SU-DHL-6 (cell line): ENCODE measurements around the gene DNM1L.

ENCODE experiments used
- EZH2phosphoT487 ChIP-seq: fragments of 200-600 bp; sonication (generic), shearing (Covaris generic); conservative IDR thresholded peaks from 2 replicates; pipeline ENCODE4 v1.6.1; 2018; ENCODE audit warnings: mild to moderate bottlenecking, antibody characterized with exemption, low read length, moderate library complexity, mixed read lengths
- TF ChIP-seq, protein P1 (sequence below): fragments of 200-600 bp; sonication (generic); IDR thresholded peaks from one replicate; pipeline ENCODE4 v1.5.1; 2017; ENCODE audit warnings: antibody characterized with exemption, mild to moderate bottlenecking, low read length, moderate library complexity; ENCODE audit not compliant: insufficient read depth, poor library complexity, severe bottlenecking

- TF ChIP-seq, protein P1, sequence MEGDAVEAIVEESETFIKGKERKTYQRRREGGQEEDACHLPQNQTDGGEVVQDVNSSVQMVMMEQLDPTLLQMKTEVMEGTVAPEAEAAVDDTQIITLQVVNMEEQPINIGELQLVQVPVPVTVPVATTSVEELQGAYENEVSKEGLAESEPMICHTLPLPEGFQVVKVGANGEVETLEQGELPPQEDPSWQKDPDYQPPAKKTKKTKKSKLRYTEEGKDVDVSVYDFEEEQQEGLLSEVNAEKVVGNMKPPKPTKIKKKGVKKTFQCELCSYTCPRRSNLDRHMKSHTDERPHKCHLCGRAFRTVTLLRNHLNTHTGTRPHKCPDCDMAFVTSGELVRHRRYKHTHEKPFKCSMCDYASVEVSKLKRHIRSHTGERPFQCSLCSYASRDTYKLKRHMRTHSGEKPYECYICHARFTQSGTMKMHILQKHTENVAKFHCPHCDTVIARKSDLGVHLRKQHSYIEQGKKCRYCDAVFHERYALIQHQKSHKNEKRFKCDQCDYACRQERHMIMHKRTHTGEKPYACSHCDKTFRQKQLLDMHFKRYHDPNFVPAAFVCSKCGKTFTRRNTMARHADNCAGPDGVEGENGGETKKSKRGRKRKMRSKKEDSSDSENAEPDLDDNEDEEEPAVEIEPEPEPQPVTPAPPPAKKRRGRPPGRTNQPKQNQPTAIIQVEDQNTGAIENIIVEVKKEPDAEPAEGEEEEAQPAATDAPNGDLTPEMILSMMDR, result no peak
- no peak for TF ChIP-seq EZH2phosphoT487
These were observed 63.0 kb downstream of the DNM1L start for GRCh38 chr12:32742133-32742532.
